ENCODE measurements around the gene WNT3. TPM values are rescaled to one million over a fixed set of nuclear protein-coding genes. Genes with fewer than 3 reads are reported as not detected.
"Not testable (repeated sequence)": the region's sequence is repeated elsewhere in the genome, so short reads cannot be mapped to it uniquely, and the experiment has no call there.

WNT3 gene
- total and polyA plus RNA-seq, 4 experiments from 2014 or later: not detected

- peaks cover 6 to 7% of the 10 kb centered on the region in 2 donors for H3K36me3 Mint-ChIP-seq
These were observed 54.3 kb downstream of the WNT3 start for GRCh38 chr17:46764000-46764708.

GRCh38 chr17:46763416-46763815 lies 55.1 kb downstream of the WNT3 start:
- Histone ChIP-seq H3K27ac (ENCODE audit: low read depth, low read length) (no peak overlapping the region), H3K27me3 (ENCODE audit: insufficient read depth, low read length) (no peaks in the 10 kb centered on the region), H3K4me3 (ENCODE audit: low read length in 2 of 2) (no peak overlapping the region), H3K36me3 (ENCODE audit: insufficient read depth, low read length) (no peaks in the 10 kb centered on the region), H3K9me3 (ENCODE audit: control insufficient read depth in 1 of 2, low read length in 2 of 2) (no peaks in the 10 kb centered on the region), H3K4me1 (ENCODE audit: insufficient read depth, low read length) (no peaks in the 10 kb centered on the region)
- intact Hi-C loops (cut with micrococcal nuclease): no loop called here
- no peak for DNase-seq
- peaks cover 2 to 3% of the 10 kb centered on the region in 2 donors for H3K27me3 Mint-ChIP-seq
- POLR2A ChIA-PET (ENCODE audit: partially characterized antibody): no interaction called here
- peaks cover 0 to 1% (median under 1%) of the 10 kb centered on the region in 4 donors for H3K4me1 Mint-ChIP-seq
- H3K27ac Mint-ChIP-seq: no peak overlapping the region
- no peaks in the 10 kb centered on the region for H3K9me3 Mint-ChIP-seq
- no peak overlapping the region for H3K4me3 Mint-ChIP-seq
- CTCF ChIA-PET (ENCODE audit: partially characterized antibody): interaction anchor here (0.7 kb wide), 1 partner anchor 365 kb away, joined by 3 read pairs; no protein-coding TSS in a partner anchor
- peaks cover 9 to 13% of the 10 kb centered on the region in 2 donors for H3K36me3 Mint-ChIP-seq

More at GRCh38 chr17:46764000-46764708, 54.3 kb downstream of the WNT3 start:
- H3K27ac Mint-ChIP-seq: peak overlapping the region in 1 of 7 donors; percentile 21
- H3K27me3 ChIP-seq (ENCODE audit: insufficient read depth, low read length): no peaks in the 10 kb centered on the region
- intact Hi-C loops (cut with micrococcal nuclease): no loop called here
- H3K4me1 Mint-ChIP-seq: peaks cover 0 to 1% (median under 1%) of the 10 kb centered on the region in 4 donors
- no peaks in the 10 kb centered on the region for H3K9me3 ChIP-seq (ENCODE audit: control insufficient read depth in 1 of 2, low read length in 2 of 2)
- H3K27me3 Mint-ChIP-seq: peaks cover 2 to 3% of the 10 kb centered on the region in 2 donors
- no peaks in the 10 kb centered on the region for H3K36me3 ChIP-seq (ENCODE audit: insufficient read depth, low read length)
- H3K27ac ChIP-seq (ENCODE audit: low read depth, low read length): no peak overlapping the region
- no peak for DNase-seq
- no peaks in the 10 kb centered on the region for H3K9me3 Mint-ChIP-seq
- no peaks in the 10 kb centered on the region for H3K4me1 ChIP-seq (ENCODE audit: insufficient read depth, low read length)
- ChIA-PET CTCF (ENCODE audit: partially characterized antibody) (no interaction called here), POLR2A (ENCODE audit: partially characterized antibody) (no interaction called here)
- no peak overlapping the region for H3K4me3 Mint-ChIP-seq
- no peak overlapping the region for H3K4me3 ChIP-seq (ENCODE audit: low read length in 2 of 2)

- H3K27ac Mint-ChIP-seq: no peak overlapping the region
- DNase-seq: no peak
These were observed 59.4 kb downstream of the WNT3 start for GRCh38 chr17:46759141-46759540.

GRCh38 chr17:46758614-46759013 lies 59.9 kb downstream of the WNT3 start:
- Mint-ChIP-seq H3K9me3 (no peaks in the 10 kb centered on the region), H3K4me1 (peaks cover 0 to 2% (median 0%) of the 10 kb centered on the region in 4 donors), H3K36me3 (peaks cover 43 to 49% of the 10 kb centered on the region in 2 donors), H3K4me3 (no peak overlapping the region), H3K27ac (peak overlapping the region in 1 of 7 donors; percentile 13), H3K27me3 (no peaks in the 10 kb centered on the region)
- H3K36me3 ChIP-seq (ENCODE audit: insufficient read depth, low read length): peaks cover 9% of the 10 kb centered on the region
- intact Hi-C loops (cut with micrococcal nuclease): no loop called here
- H3K27ac ChIP-seq (ENCODE audit: low read depth, low read length): no peak overlapping the region
- no peak for DNase-seq
- no peak overlapping the region for H3K4me3 ChIP-seq (ENCODE audit: low read length in 2 of 2)
- H3K4me1 ChIP-seq (ENCODE audit: insufficient read depth, low read length): no peaks in the 10 kb centered on the region
- H3K9me3 ChIP-seq (ENCODE audit: control insufficient read depth in 1 of 2, low read length in 2 of 2): no peaks in the 10 kb centered on the region
- no peaks in the 10 kb centered on the region for H3K27me3 ChIP-seq (ENCODE audit: insufficient read depth, low read length)
- ChIA-PET POLR2A (ENCODE audit: partially characterized antibody) (no interaction called here), CTCF (ENCODE audit: partially characterized antibody) (no interaction called here)

More at GRCh38 chr17:46759141-46759540, 59.4 kb downstream of the WNT3 start:
- Histone ChIP-seq H3K4me3 (ENCODE audit: low read length in 2 of 2) (no peak overlapping the region), H3K27me3 (ENCODE audit: insufficient read depth, low read length) (no peaks in the 10 kb centered on the region), H3K9me3 (ENCODE audit: control insufficient read depth in 1 of 2, low read length in 2 of 2) (no peaks in the 10 kb centered on the region), H3K36me3 (ENCODE audit: insufficient read depth, low read length) (peaks cover 5% of the 10 kb centered on the region), H3K4me1 (ENCODE audit: insufficient read depth, low read length) (no peaks in the 10 kb centered on the region), H3K27ac (ENCODE audit: low read depth, low read length) (no peak overlapping the region)
- intact Hi-C loops (cut with micrococcal nuclease): no loop called here
- Mint-ChIP-seq H3K4me1 (peaks cover 0 to 2% (median 0%) of the 10 kb centered on the region in 4 donors), H3K4me3 (no peak overlapping the region), H3K27me3 (no peaks in the 10 kb centered on the region), H3K9me3 (no peaks in the 10 kb centered on the region), H3K36me3 (peaks cover 39 to 45% of the 10 kb centered on the region in 2 donors)
- CTCF ChIA-PET (ENCODE audit: partially characterized antibody): no interaction called here
- POLR2A ChIA-PET (ENCODE audit: partially characterized antibody): no interaction called here

- H3K27ac Mint-ChIP-seq; H3K27me3 Mint-ChIP-seq; H3K4me1 Mint-ChIP-seq; H3K9me3 ChIP-seq (ENCODE audit: control insufficient read depth in 1 of 2, low read length in 2 of 2); CTCF ChIA-PET (ENCODE audit: partially characterized antibody); intact Hi-C loops (cut with micrococcal nuclease); POLR2A ChIA-PET (ENCODE audit: partially characterized antibody); DNase-seq; H3K27ac ChIP-seq (ENCODE audit: low read depth, low read length); H3K4me3 Mint-ChIP-seq; H3K27me3 ChIP-seq (ENCODE audit: insufficient read depth, low read length); H3K4me1 ChIP-seq (ENCODE audit: insufficient read depth, low read length); H3K9me3 Mint-ChIP-seq; H3K4me3 ChIP-seq (ENCODE audit: low read length in 2 of 2): not testable (repeated sequence)
- peaks cover 11% of the 10 kb centered on the region for H3K36me3 ChIP-seq (ENCODE audit: insufficient read depth, low read length)
- peaks cover 48 to 55% of the 10 kb centered on the region in 2 donors for H3K36me3 Mint-ChIP-seq
These were observed 60.9 kb downstream of the WNT3 start for GRCh38 chr17:46757588-46757987.

GRCh38 chr17:46756861-46757260 lies 61.6 kb downstream of the WNT3 start:
- peak overlapping the region in 2 of 7 donors; percentile 59 to 77 for H3K27ac Mint-ChIP-seq
- Histone ChIP-seq H3K27ac (ENCODE audit: low read depth, low read length) (no peak overlapping the region), H3K9me3 (ENCODE audit: control insufficient read depth in 1 of 2, low read length in 2 of 2) (no peaks in the 10 kb centered on the region), H3K4me1 (ENCODE audit: insufficient read depth, low read length) (no peaks in the 10 kb centered on the region), H3K4me3 (ENCODE audit: low read length in 2 of 2) (no peak overlapping the region), H3K36me3 (ENCODE audit: insufficient read depth, low read length) (peaks cover 13% of the 10 kb centered on the region), H3K27me3 (ENCODE audit: insufficient read depth, low read length) (no peaks in the 10 kb centered on the region)
- CTCF ChIA-PET (ENCODE audit: partially characterized antibody): no interaction called here
- intact Hi-C loops (cut with micrococcal nuclease): no loop called here
- no peak overlapping the region for H3K4me3 Mint-ChIP-seq
- peaks cover 52 to 58% of the 10 kb centered on the region in 2 donors for H3K36me3 Mint-ChIP-seq
- H3K27me3 Mint-ChIP-seq: no peaks in the 10 kb centered on the region
- peaks cover 0 to 2% (median 0%) of the 10 kb centered on the region in 4 donors for H3K4me1 Mint-ChIP-seq
- no peak for DNase-seq
- H3K9me3 Mint-ChIP-seq: no peaks in the 10 kb centered on the region
- POLR2A ChIA-PET (ENCODE audit: partially characterized antibody): no interaction called here

- H3K9me3 Mint-ChIP-seq: no peaks in the 10 kb centered on the region
- no peak for DNase-seq
- no peak overlapping the region for H3K4me3 ChIP-seq (ENCODE audit: low read length in 2 of 2)
- H3K4me1 ChIP-seq (ENCODE audit: insufficient read depth, low read length): no peaks in the 10 kb centered on the region
- peaks cover 16% of the 10 kb centered on the region for H3K36me3 ChIP-seq (ENCODE audit: insufficient read depth, low read length)
- no peaks in the 10 kb centered on the region for H3K9me3 ChIP-seq (ENCODE audit: control insufficient read depth in 1 of 2, low read length in 2 of 2)
- ChIA-PET CTCF (ENCODE audit: partially characterized antibody) (no interaction called here), POLR2A (ENCODE audit: partially characterized antibody) (no interaction called here)
- H3K27ac Mint-ChIP-seq: no peak overlapping the region
- no peaks in the 10 kb centered on the region for H3K27me3 Mint-ChIP-seq
- intact Hi-C loops (cut with micrococcal nuclease): no loop called here
- H3K4me1 Mint-ChIP-seq: peaks cover 0 to 2% (median 0%) of the 10 kb centered on the region in 4 donors
- H3K36me3 Mint-ChIP-seq: peaks cover 55 to 64% of the 10 kb centered on the region in 2 donors
- no peaks in the 10 kb centered on the region for H3K27me3 ChIP-seq (ENCODE audit: insufficient read depth, low read length)
- no peak overlapping the region for H3K27ac ChIP-seq (ENCODE audit: low read depth, low read length)
- H3K4me3 Mint-ChIP-seq: no peak overlapping the region
These were observed 62.3 kb downstream of the WNT3 start for GRCh38 chr17:46756081-46756735.

Data from CD4-positive, alpha-beta memory T cell (primary cell).